Head of caudate nucleus (tissue), 42 donors: Measurements from ENCODE around the gene STAG1.
"Not testable (repeated sequence)": the region's sequence is repeated elsewhere in the genome, so short reads cannot be mapped to it uniquely, and the experiment has no call there.

ENCODE experiments used
- DNase-seq, 42 donors: peaks; one replicate each; pipeline versions ENCODE4 v3.0.0 to v3.0.0-alpha.2; 2020 to 2021; ENCODE audit warnings: mixed read lengths in 7 of 42
- intact Hi-C: fragments of 100-400 bp; cut with DNase I; formaldehyde crosslinking; loops from one replicate; pipeline ENCODE4 v1.15.0; 2022

Gene STAG1

DNA sequence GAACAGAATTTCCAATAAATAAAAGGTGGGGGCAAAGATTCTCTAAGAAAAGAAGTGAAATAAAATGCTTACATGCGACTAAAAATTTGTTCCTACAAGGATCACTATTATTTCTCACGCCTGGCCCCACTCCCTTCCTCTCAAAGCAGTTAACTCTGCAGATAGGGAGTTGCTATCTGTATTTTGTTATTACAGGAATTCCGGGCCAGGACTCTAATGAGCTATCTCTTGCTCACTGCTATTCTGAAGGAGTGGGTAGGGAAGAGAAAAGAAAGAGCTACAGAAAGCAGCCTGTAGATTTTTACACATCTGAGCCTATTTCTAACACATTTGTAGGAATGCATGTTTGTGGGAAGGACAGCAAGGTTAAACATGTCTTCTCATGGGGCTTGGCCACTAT lies 361.6 kb downstream of the STAG1 start:
- no peak for DNase-seq
- intact Hi-C loops, result loop anchor here (5.0 to 10.0 kb wide), 2 partner anchors 316 to 362 kb away; partner anchors contain the start of gene STAG1

DNA sequence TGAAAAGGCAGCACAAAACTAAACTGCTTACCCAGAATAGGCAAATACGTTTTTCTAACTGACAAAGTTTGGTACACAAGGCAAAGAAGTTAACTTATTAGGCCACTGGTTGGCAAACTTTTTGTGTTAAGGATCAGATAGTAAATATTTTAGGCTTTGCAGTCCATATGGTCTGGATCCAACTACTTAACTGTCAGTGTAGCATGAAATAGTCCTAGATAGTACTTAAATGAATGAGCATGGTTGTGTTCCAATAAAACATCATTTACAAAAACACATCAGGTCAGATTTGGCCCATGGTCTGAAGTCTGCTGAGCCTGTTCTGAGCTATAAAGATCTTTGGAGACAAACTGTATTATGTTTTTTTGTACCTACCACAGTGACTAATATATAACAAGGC lies 365.1 kb downstream of the STAG1 start:
- intact Hi-C loops, result no loop called here
- DNase-seq, result no peak

DNA sequence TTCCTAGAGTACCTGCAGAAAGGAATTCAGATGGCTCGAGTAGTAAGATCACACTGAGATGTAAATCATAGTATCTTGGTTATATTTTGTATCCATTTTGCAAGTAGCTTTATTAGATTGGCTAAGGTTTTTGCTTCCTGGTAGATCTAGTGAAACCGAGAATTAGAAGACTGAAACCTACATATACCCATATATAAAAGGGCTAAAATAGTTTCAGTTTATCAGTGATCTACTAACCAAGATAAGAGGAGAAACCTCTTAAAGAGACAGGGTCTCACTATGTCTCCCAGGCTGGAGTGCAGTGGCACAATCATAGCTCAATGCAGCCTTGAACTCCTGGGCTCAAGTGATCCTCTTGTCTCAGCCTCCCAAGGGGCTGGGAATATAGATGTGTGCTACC lies 366.7 kb downstream of the STAG1 start:
- intact Hi-C loops, result no loop called here
- DNase-seq, result no peak

DNA sequence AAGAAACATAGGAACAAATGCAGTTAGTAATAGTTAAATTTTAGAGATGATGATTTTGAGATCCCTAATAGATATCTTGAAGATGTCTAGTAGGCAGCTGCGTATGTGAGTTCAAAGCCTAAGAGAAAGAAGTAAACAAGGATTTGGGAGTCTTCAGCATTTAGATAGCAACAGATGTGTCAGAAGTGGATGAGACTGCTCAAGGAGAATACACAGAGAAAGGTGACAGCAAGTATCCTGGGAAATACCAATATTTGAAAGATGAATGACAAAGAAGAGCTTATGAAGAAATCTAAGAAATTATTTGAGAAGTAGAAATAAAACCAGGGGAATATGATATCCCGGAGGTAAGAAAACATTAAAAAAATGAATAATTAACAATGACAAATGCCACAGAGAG lies 371.1 kb downstream of the STAG1 start:
- no peak for DNase-seq
- intact Hi-C loops, result no loop called here

DNA sequence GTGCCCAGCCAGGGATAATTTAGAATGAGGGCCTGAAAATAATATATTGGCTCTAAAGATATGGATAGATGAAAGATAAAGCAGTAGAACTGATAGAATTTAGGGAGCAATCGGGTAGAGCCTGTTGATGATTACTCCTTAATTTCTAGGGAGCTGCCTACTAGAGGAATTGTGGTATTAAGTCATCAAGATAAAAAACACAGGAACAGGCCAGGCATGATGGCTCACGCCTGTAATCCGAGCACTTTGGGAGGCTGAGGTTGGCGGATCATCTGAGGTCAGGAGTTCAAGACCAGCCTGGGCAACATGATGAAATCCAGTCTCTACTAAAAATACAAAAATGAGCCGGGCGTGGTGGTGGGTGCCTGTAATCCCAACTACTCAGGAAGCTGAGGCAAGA lies 371.6 kb downstream of the STAG1 start:
- DNase-seq, result no peak
- intact Hi-C loops, result no loop called here

DNA sequence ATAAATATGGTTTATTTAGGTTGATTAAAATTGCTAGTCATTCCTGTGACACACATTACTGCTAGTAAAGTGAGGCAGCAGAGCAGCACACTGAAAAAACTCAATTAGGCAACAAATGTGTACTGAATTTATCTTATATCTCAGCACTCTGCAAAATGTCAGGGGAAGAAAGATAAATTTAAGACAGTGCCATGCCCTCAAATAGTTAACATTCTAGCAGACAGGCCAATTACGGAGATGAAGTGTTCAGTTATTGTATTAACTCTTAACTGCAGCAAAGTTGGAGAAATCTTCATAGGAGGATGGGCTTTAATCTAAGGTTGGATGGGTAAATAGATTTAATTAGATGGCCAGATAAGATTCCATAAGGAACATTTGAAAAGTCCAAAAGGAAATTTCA lies 374.2 kb downstream of the STAG1 start:
- no peak for DNase-seq
- intact Hi-C loops, result no loop called here

DNA sequence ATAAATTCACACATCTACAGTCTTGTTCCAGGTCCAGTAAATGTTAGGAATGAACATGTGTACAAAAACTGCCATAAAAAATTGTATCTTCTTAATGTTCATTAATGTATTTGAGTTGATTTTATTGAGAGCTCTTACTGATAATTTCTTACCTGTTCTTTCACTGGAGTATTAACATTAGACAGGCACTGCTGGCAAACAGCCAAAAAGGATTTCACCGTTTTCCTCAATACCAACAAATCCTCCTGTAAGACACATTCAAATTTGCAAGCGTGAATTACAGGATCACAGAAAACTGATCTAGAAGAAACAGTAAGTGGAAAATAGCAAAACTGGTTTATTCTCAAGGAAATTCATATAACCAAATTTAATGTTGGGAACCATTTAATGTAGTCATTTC lies 374.7 kb downstream of the STAG1 start:
- intact Hi-C loops, result no loop called here
- no peak for DNase-seq

DNA sequence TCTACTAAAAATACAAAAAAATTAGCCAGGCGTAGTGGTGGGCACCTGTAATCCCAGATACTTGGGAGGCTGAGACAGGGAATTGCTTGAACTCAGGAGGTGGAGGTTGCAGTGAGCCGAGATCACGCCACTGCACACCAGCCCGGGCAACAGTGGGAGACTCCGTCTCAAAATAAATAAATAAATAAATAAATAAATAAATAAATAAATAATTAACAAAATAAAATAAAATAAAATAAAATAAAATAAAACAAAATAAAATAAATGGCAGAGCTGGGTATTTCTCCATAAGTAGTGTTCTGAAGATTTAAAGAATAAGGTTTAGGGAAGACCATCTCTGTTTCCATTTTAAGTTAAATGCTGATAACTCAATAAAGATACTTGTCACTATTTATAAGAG lies 376.4 kb downstream of the STAG1 start:
- DNase-seq, intact Hi-C loops: not testable (repeated sequence)

DNA sequence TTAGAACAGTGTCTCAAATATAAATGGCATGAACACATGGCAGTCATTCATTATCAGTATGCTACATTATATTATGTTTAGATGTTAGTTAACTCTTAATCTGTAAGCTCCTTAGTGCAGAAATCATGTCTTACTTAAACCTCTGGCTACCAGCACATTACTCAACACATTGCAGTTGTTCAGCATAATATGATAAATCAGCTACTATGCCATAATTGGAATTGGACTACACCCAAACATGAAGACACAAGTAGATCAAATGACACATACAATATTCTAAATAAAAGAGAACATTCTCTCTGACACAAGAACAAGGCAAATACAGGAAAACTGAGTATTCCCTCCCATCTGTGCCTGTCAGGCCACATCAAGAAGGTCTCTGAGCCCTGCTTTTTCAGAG lies 385.9 kb downstream of the STAG1 start:
- intact Hi-C loops, result no loop called here
- no peak for DNase-seq

DNA sequence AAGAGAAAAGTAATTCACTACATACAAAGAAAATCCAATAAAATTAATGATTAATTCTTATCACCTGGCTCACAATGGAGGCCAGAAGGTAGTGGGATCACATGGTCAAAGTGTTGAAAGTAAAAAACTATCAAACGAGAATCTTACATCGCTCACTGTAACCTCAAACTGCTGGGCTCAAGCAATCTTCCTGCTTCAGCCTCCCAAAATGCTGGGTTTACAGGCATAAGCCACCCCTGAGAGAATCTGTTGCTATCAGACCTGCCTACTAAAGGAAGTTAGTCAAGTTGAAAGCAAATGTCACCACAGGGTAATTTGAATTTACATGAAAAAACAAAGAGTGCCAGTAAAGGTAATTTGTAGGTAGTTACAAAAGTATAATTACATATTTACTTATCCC lies 398.7 kb downstream of the STAG1 start:
- intact Hi-C loops, result no loop called here

DNA sequence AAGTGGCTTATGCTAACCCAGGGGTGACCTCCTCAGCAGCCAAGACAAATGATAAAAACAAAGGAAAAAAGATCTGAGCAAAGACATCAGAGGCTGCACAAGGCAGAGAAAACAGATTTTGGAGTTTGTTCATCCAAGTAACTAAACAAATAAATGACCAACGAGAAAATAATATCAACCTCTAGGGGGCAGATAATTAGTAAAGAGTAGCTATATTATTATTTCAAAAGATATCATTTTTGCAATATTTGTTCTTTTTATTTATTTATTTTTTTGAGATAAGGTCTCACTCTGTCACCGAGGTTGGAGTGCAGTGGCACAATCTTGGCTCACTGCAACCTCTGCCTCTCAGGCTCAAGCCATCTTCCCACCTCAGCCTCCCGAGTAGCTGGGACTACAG lies 400.3 kb downstream of the STAG1 start:
- intact Hi-C loops, result no loop called here
- no peak for DNase-seq

More for the DNA sequence above, 398.7 kb downstream of the STAG1 start:
- no peak for DNase-seq

DNA sequence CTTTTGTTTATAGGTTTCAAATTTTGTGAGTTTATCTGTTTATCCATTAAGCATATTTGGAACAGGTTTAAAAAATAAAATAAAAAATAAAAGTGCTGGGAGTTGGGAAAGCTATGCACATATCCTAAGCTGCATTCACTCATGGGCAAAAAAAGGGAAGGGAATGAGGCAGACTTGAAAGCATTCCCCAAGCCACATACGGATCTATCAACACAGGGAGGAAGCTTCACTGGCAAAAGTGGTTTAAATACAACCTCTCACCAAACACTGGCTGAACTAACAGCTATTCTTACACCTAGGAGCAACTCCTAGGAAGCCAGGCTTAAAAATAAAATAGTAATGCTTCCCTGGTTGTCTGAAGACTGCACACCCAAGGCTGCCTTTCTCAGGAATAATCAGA lies 400.8 kb downstream of the STAG1 start:
- DNase-seq, result no peak
- intact Hi-C loops, result no loop called here

DNA sequence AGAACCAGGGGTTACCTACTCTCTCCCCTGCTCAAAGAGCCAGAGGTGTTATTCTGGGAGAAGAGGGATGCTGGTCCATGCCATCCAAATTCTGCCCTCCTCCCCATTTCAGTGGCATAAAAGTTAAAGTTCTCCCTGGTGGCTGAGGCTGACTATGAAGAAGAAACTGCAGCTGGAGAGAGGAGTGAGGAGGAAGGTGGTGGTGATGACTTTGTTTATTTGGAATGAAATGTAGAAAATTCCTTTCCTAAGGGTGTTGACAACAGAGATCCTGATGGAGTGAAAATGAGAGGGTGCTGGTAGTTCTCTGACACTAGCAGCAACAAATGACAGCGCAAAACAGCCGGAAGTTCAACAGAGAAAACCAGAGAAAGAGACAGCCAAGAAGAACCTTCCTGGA lies 401.6 kb downstream of the STAG1 start:
- no peak for DNase-seq
- intact Hi-C loops, result no loop called here

DNA sequence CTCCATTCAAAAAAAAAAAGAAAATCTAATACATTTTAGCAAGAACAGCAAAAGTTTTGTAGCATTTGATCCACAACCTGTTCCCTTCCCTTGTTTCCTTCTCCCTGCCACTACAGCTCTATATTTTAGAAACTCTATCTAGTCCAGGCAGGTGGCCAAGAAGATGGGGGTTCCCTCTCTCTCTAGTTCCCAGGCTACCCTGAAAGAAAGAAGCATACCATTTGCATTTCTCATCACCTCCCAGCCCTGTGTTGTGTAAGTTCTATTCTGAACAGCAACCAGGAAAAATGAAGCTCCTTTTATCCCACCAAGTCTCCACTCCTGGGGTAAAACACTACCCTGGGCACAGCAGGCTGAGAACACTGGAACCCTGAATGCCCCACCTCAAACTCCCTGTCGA lies 402.0 kb downstream of the STAG1 start:
- intact Hi-C loops, result no loop called here
- no peak for DNase-seq

DNA sequence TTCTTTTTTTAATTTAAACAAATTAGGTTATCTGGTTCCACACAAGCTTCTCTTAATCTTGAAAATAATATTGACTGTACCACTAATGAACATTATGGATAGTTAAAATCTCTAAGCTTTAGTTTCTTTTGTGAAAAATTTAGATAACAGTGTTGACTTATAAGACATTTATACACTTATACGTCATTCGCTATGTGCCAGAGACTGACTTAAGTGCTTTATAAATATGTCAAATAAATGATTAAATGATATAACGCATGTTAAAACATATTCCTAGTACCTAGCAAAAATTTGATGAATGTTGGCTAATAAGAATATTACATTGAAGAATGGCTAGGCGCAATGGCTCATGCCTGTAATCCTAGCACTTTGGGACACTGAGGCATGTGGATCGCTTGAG lies 405.7 kb downstream of the STAG1 start:
- DNase-seq, result no peak
- intact Hi-C loops, result no loop called here

DNA sequence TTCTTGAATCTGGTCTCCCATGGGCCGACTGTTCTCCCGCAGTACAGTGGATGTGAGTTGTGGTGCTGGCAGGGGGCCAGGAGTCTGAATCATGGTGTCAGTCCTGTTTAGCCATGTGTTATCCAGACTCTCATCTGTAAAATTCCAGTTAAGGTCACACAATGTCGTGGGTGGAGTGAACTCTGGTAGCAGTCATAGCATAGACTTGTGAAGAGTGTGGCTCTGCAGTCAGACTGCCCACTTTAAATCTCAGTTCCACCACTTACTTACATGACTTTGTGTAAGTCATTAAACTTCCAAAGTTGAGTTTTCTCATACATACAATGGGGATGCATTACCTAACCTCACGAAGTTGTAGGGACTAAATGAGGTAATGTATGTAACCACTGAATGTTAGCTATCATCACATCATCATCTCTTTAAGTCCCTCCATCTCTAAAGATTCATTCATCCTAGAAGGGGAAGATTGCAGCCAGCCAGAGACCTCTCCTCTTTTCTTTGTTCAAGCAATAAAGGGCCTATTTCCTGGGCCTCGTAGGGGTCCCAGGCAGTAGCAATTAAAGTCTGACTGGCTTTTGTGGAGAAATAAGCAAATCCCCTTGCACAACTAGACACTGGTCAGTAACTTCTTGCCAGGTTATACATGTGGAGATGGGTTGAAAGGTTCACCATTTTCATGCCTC lies 408.2 kb downstream of the STAG1 start:
- peak in 38 of 42 donors; percentile 6 to 82 (median 42) for DNase-seq
- intact Hi-C loops, result no loop called here

DNA sequence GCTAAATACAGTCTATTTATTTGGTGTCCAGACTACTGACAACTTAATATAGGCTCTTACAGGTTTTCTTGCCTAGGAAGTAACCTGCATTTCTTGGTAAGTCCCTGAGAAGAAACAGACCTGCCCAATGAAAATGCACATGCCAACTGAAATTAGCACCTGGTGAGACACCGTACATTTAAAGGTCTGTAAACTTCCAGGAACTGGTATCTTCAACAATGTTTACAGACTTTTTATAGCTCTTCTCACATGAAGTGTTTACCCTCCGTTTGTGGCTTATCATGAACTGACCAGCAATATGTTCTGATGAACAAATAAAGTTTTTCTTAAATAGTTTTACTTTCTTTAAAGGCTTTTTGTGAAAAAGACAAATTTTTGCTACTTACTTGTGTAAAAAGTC lies 408.7 kb downstream of the STAG1 start:
- intact Hi-C loops, result no loop called here
- no peak for DNase-seq

DNA sequence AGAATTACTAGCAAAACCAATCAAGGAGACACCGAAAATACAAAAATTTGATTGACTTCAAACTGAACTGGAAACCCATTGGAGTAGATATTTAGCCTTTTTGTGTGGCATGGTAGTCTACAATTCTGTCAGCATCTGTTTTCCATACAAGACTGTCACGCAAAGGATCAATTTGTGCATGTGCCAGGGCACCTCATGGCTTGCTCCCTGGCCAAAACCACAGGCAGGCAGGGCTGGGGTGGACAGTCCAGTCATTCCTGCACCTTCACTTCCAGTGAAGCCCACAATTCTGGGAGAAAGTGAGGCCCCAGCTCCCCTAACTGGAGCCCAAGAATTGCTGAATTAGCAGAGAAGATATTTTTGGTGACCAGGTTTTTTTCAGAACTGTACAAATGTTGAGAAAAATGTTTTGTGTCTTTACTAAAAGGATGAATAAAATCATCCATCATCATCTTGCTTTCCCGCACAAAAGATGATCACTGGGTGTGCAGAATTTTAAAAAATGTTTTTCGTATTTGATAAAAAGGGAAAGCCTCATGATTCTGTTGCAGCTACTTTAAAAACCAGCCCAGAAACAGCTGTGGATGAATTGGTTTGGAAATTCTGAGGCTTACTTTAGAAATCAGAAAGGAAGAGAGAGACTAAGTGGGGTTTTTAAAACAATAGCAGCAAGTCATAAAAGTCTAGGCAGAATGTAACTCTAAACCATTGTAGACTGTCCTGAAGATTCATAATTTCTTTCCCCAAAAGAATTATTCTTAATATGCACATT lies 415.7 kb downstream of the STAG1 start:
- no peak for DNase-seq
- intact Hi-C loops, result no loop called here

DNA sequence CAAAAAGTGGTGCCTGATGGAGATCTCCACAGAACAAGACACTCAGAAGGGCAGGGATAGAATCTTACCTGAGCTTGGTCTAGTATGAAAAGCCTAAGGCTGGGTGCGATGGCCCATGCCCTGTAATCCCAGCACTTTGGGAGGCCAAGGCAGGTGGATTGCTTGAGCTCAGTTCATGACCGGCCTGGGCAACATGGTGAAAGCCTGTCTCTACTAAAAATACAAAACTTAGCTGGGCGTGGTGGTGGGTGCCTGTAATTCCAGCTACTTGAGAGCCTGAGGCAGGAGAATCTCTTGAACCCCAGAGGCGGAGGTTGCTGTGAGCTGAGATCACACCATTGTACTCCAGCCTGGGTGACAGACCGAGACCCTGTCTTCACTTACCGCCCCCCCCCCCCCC lies 417.5 kb downstream of the STAG1 start:
- peak in 1 of 42 donors; percentile 5 for DNase-seq
- intact Hi-C loops, result not testable (repeated sequence)

DNA sequence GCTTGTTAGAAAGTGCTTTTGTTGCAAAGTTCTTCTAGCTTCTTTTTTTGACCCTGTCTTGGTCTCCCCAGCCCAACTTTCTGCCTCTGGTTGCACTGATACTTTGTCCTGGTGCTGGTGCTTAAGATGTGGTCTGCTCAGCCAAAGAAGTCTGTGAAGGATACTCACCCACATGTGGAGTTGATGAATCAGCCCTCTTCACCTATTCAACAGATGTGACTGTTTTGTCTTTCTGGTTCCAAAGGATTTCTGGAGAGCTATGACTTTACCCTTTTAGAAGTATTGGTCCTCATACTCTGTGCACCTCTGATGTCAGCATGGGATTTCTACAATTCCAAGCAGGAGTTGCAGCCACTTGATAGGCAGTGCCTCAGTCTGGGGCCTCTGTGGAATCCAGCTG lies 418.0 kb downstream of the STAG1 start:
- intact Hi-C loops, result no loop called here
- peak in 1 of 42 donors; percentile 8 for DNase-seq

DNA sequence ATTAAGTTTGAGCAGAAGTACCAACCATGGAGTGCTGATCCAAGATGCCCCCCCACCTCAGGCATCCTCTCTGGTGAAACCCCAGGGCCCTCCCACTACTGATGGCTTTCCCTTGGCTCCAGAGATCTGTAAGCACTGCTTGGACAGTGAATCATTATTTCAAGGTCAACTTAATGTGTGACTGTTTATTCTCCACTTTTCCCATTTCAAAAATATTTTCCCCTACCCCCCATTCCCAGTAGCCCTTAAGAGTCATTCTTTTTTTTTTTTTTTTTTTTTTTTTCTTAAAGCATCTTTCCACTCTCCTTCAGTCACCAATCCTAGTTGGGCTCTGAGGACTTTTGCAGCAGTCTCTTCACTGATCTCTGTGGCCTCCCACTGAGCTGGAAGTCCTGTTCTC lies 419.4 kb downstream of the STAG1 start:
- intact Hi-C loops, result no loop called here
- no peak for DNase-seq
